Endothelial cell of umbilical vein (primary cell): Measurements from ENCODE around the gene MANBA. TPM values are rescaled to one million over a fixed set of nuclear protein-coding genes. Genes with fewer than 3 reads are reported as not detected.

Experiments
- BruUV-seq: library from RNA; stranded (reverse); fragments of 400-500 nt; replicated peaks from 2 replicates; lab custom pipeline; 2021; lab: Mats Ljungman, UMichigan
- CTCF ChIA-PET: fragments of 300-600, 350-600 bp; sonication (Branson Sonifier 250); formaldehyde crosslinking; loops from one replicate; lab custom pipeline; 2021; ENCODE audit warnings: antibody characterized with exemption, inconsistent platforms; lab: Charles Lee
- POLR2A ChIA-PET: fragments of 300-600, 350-600 bp; sonication (Branson Sonifier 250); formaldehyde crosslinking; loops from one replicate; lab custom pipeline; 2021; ENCODE audit warnings: antibody characterized with exemption, inconsistent platforms; lab: Charles Lee
- DNase-seq: peaks from one replicate; pipeline ENCODE4 v3.0.0-alpha.2; 2011; ENCODE audit warnings: low read depth, low spot score
- FAIRE-seq: peaks from 2 replicates; lab custom pipeline; 2011; peaks lifted over from hg19 to GRCh38; lab: Jason Lieb, UNC
- H2AFZ ChIP-seq: 2 replicates; pipeline ENCODE4 v1.6.0; 2012; ENCODE audit warnings: low read depth, low read length, control low read depth, inconsistent platforms
- H3K27ac ChIP-seq: 2 replicates; pipeline ENCODE4 v1.5.1; 2011; ENCODE audit warnings: low read depth, mild to moderate bottlenecking, control low read depth, low read length, moderate library complexity; ENCODE audit not compliant: insufficient read depth
- H3K27me3 ChIP-seq, 2 experiments: 2 replicates each; pipeline versions ENCODE4 v1.6.0 to v1.6.1; 2011; ENCODE audit warnings: low read length in 2 of 2, mixed read lengths in 1 of 2; ENCODE audit not compliant: control insufficient read depth in 2 of 2, insufficient read depth in 2 of 2
- H3K36me3 ChIP-seq, 2 experiments: 2 replicates in 1 of 2; 3 replicates in 1 of 2; pipeline ENCODE4 v1.5.1; 2011; ENCODE audit warnings: low read length in 2 of 2, mild to moderate bottlenecking in 1 of 2, moderate library complexity in 1 of 2; ENCODE audit not compliant: control insufficient read depth in 2 of 2, insufficient read depth in 2 of 2; ENCODE audit errors: extremely low read depth in 1 of 2
- H3K4me1 ChIP-seq: 3 replicates; pipeline ENCODE4 v1.5.1; 2011; ENCODE audit warnings: mild to moderate bottlenecking, low read length; ENCODE audit not compliant: control insufficient read depth, insufficient read depth; ENCODE audit errors: extremely low read depth
- H3K4me2 ChIP-seq: 2 replicates; pipeline ENCODE4 v1.6.1; 2011; ENCODE audit warnings: low read length, control low read depth, mixed read lengths; ENCODE audit not compliant: insufficient read depth
- H3K4me3 ChIP-seq, 3 experiments: fragments of 200-600 bp in 1 of 3; sonication (generic), shearing (Covaris generic) in 1 of 3; replicated peaks in 1 of 3; 2 replicates each; pipeline ENCODE4 v1.5.1; 2011 to 2016; ENCODE audit warnings: control low read depth in 3 of 3, low read length in 3 of 3, mild to moderate bottlenecking in 2 of 3, inconsistent platforms in 1 of 3, low read depth in 1 of 3, moderate library complexity in 1 of 3; ENCODE audit not compliant: insufficient read depth in 1 of 3
- H3K79me2 ChIP-seq: 2 replicates; pipeline ENCODE4 v1.6.0; 2012; ENCODE audit warnings: low read length, inconsistent platforms; ENCODE audit not compliant: control insufficient read depth, insufficient read depth
- H3K9ac ChIP-seq: replicated peaks from 2 replicates; pipeline ENCODE3; 2011; ENCODE audit warnings: low read length, control low read depth; ENCODE audit not compliant: insufficient read depth; ENCODE audit errors: extremely low read depth
- H3K9me1 ChIP-seq: replicated peaks from 3 replicates; pipeline ENCODE4 v1.6.0; 2011; ENCODE audit warnings: mild to moderate bottlenecking, low read length; ENCODE audit not compliant: control insufficient read depth, insufficient read depth; ENCODE audit errors: extremely low read depth
- H3K9me3 ChIP-seq: replicated peaks from 2 replicates; pipeline ENCODE4 v1.5.1; 2012; ENCODE audit warnings: low read length, inconsistent platforms; ENCODE audit not compliant: control insufficient read depth, insufficient read depth
- H4K20me1 ChIP-seq: replicated peaks from 2 replicates; pipeline ENCODE3; 2011; ENCODE audit warnings: mild to moderate bottlenecking, low read length; ENCODE audit not compliant: control insufficient read depth, insufficient read depth; ENCODE audit errors: extremely low read depth
- EZH2 ChIP-seq: IDR thresholded peaks from 2 replicates; pipeline ENCODE4 v1.6.1; 2012; ENCODE audit warnings: borderline replicate concordance, low read depth, mild to moderate bottlenecking, moderate library complexity, low read length, inconsistent platforms; ENCODE audit not compliant: severe bottlenecking
- FOS ChIP-seq: IDR thresholded peaks from 2 replicates; pipeline ENCODE4 v1.6.1; 2011; ENCODE audit warnings: mild to moderate bottlenecking, low read length, moderate library complexity, borderline replicate concordance; ENCODE audit not compliant: insufficient read depth
- GATA2 ChIP-seq: IDR thresholded peaks from 2 replicates; pipeline ENCODE4 v1.7.0; 2011; ENCODE audit warnings: low read depth, mild to moderate bottlenecking, moderate library complexity, mixed read lengths, low read length; ENCODE audit not compliant: insufficient read length, insufficient read depth
- JUN ChIP-seq: IDR thresholded peaks from 2 replicates; pipeline ENCODE4 v1.6.1; 2011; ENCODE audit warnings: borderline replicate concordance, low read depth; ENCODE audit not compliant: insufficient read length, insufficient read depth
- MAX ChIP-seq: IDR thresholded peaks from 2 replicates; pipeline ENCODE4 v1.6.1; 2011; ENCODE audit not compliant: insufficient read depth, insufficient read length
- MYC ChIP-seq: IDR thresholded peaks from one replicate; pipeline ENCODE4 v1.6.1; 2011; ENCODE audit warnings: mild to moderate bottlenecking, low read depth, low read length
- POLR2A ChIP-seq: IDR thresholded peaks from 2 replicates; pipeline ENCODE4 v1.6.1; 2012; ENCODE audit warnings: low read depth, mild to moderate bottlenecking, control low read depth, low read length
- POLR2AphosphoS5 ChIP-seq: IDR thresholded peaks from 2 replicates; pipeline ENCODE4 v1.6.1; 2012; ENCODE audit warnings: low read depth, mild to moderate bottlenecking, control low read depth, low read length, moderate library complexity; ENCODE audit not compliant: insufficient read depth
- dilution Hi-C: fragments of 300-500 bp; cut with MboI; formaldehyde crosslinking; loops from one replicate; pipeline ENCODE4 v1.15.0; 2019; ENCODE audit warnings: low sequenced_read_pairs; ENCODE audit not compliant: extremely low pct_ligation_motif_present
- intact Hi-C: fragments of 100-400 bp; cut with micrococcal nuclease; formaldehyde crosslinking; loops from one replicate; pipeline ENCODE4 v1.10.0; 2022
- polyA plus RNA-seq, 4 experiments: library from polyadenylated mRNA; depleted of rRNA in 3 of 4; stranded (reverse) in 3 of 4; unstranded in 1 of 4; fragments of >200 nt; gene quantifications; 2 replicates each; pipeline versions ENCODE4 v1.2.1 to v1.2.3, GENCODE V29; 2011 to 2012; ENCODE audit warnings: missing spikeins in 1 of 4
- total RNA-seq: library from RNA; stranded (reverse); gene quantifications from 2 replicates; pipeline ENCODE4 v1.2.3, GENCODE V29; 2021
- TF ChIP-seq, protein P1 (sequence below), 2 donors: IDR thresholded peaks; 1 replicate in 1 of 2; 2 replicates in 1 of 2; pipeline ENCODE4 v1.5.1; 2011; ENCODE audit warnings: low read length in 2 of 2, mild to moderate bottlenecking in 2 of 2, moderate library complexity in 2 of 2, control low read depth in 1 of 2, inconsistent platforms in 1 of 2, low read depth in 1 of 2; ENCODE audit not compliant: insufficient read depth in 1 of 2; ENCODE audit errors: extremely low read depth in 1 of 2

MANBA gene
- total and polyA plus RNA-seq, 2 donors (not counting 3 experiments of a cell fraction or from before 2014, with no cell fraction given) = 5.6 to 7.7 TPM

GRCh38 chr4:102596532-102596931 is 164.2 kb downstream of the MANBA start:
- no peaks in the 10 kb centered on the region for H3K9me3 ChIP-seq
- no peaks in the 10 kb centered on the region for H4K20me1 ChIP-seq
- H2AFZ ChIP-seq = no peak overlapping the region
- peaks cover 19 to 25% of the 10 kb centered on the region in 2 experiments for H3K36me3 ChIP-seq
- H3K27me3 ChIP-seq = no peaks in the 10 kb centered on the region
- FAIRE-seq (no peak), DNase-seq (no peak)
- H3K9ac ChIP-seq = no peak overlapping the region
- dilution Hi-C loops = no loop called here
- no TSS peak for BruUV-seq
- ChIA-PET CTCF (no interaction called here), POLR2A (no interaction called here)
- H3K4me1 ChIP-seq = peaks cover 11% of the 10 kb centered on the region
- no peaks in the 10 kb centered on the region for H3K79me2 ChIP-seq
- no peak overlapping the region for H3K4me2 ChIP-seq
- TF ChIP-seq JUN = no peak
- no peak for TF ChIP-seq POLR2AphosphoS5
- TF ChIP-seq MAX = no peak
- TF ChIP-seq, protein P1, sequence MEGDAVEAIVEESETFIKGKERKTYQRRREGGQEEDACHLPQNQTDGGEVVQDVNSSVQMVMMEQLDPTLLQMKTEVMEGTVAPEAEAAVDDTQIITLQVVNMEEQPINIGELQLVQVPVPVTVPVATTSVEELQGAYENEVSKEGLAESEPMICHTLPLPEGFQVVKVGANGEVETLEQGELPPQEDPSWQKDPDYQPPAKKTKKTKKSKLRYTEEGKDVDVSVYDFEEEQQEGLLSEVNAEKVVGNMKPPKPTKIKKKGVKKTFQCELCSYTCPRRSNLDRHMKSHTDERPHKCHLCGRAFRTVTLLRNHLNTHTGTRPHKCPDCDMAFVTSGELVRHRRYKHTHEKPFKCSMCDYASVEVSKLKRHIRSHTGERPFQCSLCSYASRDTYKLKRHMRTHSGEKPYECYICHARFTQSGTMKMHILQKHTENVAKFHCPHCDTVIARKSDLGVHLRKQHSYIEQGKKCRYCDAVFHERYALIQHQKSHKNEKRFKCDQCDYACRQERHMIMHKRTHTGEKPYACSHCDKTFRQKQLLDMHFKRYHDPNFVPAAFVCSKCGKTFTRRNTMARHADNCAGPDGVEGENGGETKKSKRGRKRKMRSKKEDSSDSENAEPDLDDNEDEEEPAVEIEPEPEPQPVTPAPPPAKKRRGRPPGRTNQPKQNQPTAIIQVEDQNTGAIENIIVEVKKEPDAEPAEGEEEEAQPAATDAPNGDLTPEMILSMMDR (IDR thresholded peaks at IDR 0.05; ENCODE audit: extremely low read depth in 1 of 2, insufficient read depth in 1 of 2, low read depth in 1 of 2, low read length in 2 of 2) = no peak
- TF ChIP-seq FOS = no peak
- TF ChIP-seq POLR2A = no peak
- TF ChIP-seq MYC = no peak
- no peak for TF ChIP-seq GATA2
- no peak for TF ChIP-seq EZH2
- no peak overlapping the region for H3K27ac ChIP-seq
- intact Hi-C loops = no loop called here
- H3K9me1 ChIP-seq = no peaks in the 10 kb centered on the region
- no peak overlapping the region for H3K4me3 ChIP-seq
